ENCODE results near the gene SNCG.
"Not testable (repeated sequence)": the region's sequence is repeated elsewhere in the genome, so short reads cannot be mapped to it uniquely, and the experiment has no call there.

- not testable (repeated sequence) for TF ChIP-seq CTCF (conservative IDR thresholded peaks at IDR 0.05 in 1 of 2, IDR thresholded peaks at IDR 0.05 in 1 of 2; ENCODE audit: extremely low read depth in 1 of 2, insufficient read depth in 1 of 2, low read depth in 1 of 2, low read length in 2 of 2); EZH2 (IDR thresholded peaks at IDR 0.05; ENCODE audit: borderline replicate concordance, low read length)
Measured at GRCh38 chr10:86934162-86934711, 24.2 kb upstream of the SNCG start.
